Mesenchymal stem cell (in vitro differentiated cells and primary cell): ENCODE results near the gene KBTBD7.

ENCODE experiments used
- DNase-seq: peaks from one replicate; pipeline ENCODE4 v3.0.0-alpha.2; 2013
- H2AFZ ChIP-seq: one replicate; pipeline ENCODE4 v1.6.1; 2013; ENCODE audit warnings: low read depth, mild to moderate bottlenecking, control low read depth, inconsistent platforms, low read length, moderate library complexity
- H2AK5ac ChIP-seq: 2 replicates; pipeline ENCODE4 v1.6.1; 2013; ENCODE audit warnings: low read length, moderate library complexity, mild to moderate bottlenecking, inconsistent platforms; ENCODE audit not compliant: severe bottlenecking
- H2BK120ac ChIP-seq: one replicate; pipeline ENCODE4 v1.6.1; 2013; ENCODE audit warnings: low read depth, mild to moderate bottlenecking, inconsistent platforms, low read length, moderate library complexity
- H2BK12ac ChIP-seq, 2 experiments: one replicate each; pipeline ENCODE4 v1.6.1; 2013; ENCODE audit warnings: inconsistent platforms in 2 of 2, low read length in 2 of 2, mild to moderate bottlenecking in 2 of 2, moderate library complexity in 2 of 2, control low read depth in 1 of 2
- H2BK15ac ChIP-seq: one replicate; pipeline ENCODE4 v1.6.1; 2013; ENCODE audit warnings: mild to moderate bottlenecking, low read depth, inconsistent platforms; ENCODE audit not compliant: poor library complexity, severe bottlenecking
- H2BK5ac ChIP-seq: 2 replicates; pipeline ENCODE4 v1.6.1; 2013; ENCODE audit warnings: low read depth, mild to moderate bottlenecking, low read length, control low read depth, inconsistent platforms; ENCODE audit not compliant: poor library complexity, severe bottlenecking
- H3K14ac ChIP-seq, 2 experiments: one replicate each; pipeline ENCODE4 v1.6.1; 2013; ENCODE audit warnings: inconsistent platforms in 2 of 2, low read length in 2 of 2, control low read depth in 1 of 2, mild to moderate bottlenecking in 1 of 2, moderate library complexity in 1 of 2
- H3K18ac ChIP-seq, 2 experiments: one replicate each; pipeline ENCODE4 v1.6.1; 2013; ENCODE audit warnings: inconsistent platforms in 2 of 2, low read length in 2 of 2, control low read depth in 1 of 2, low read depth in 1 of 2, mild to moderate bottlenecking in 1 of 2
- H3K23ac ChIP-seq, 2 experiments: one replicate each; pipeline ENCODE4 v1.6.1; 2013; ENCODE audit warnings: inconsistent platforms in 2 of 2, low read length in 2 of 2, mild to moderate bottlenecking in 2 of 2, moderate library complexity in 2 of 2, control low read depth in 1 of 2
- H3K27ac ChIP-seq: 2 replicates; pipeline ENCODE4 v1.5.1; 2013; ENCODE audit warnings: mild to moderate bottlenecking, moderate library complexity, low read length, control low read depth, inconsistent platforms; ENCODE audit not compliant: poor library complexity, severe bottlenecking
- H3K27me3 ChIP-seq, 2 experiments: 2 replicates each; pipeline versions ENCODE4 v1.6.1 to v1.7.0; 2013; ENCODE audit warnings: low read length in 2 of 2, mild to moderate bottlenecking in 2 of 2, moderate library complexity in 2 of 2, control low read depth in 1 of 2, inconsistent platforms in 1 of 2; ENCODE audit not compliant: control insufficient read depth in 1 of 2, insufficient read depth in 1 of 2
- H3K36me3 ChIP-seq, 2 experiments: 2 replicates each; pipeline versions ENCODE4 v1.6.1 to v1.7.0; 2013; ENCODE audit warnings: low read length in 2 of 2, control low read depth in 1 of 2, inconsistent platforms in 1 of 2, low read depth in 1 of 2, mild to moderate bottlenecking in 1 of 2; ENCODE audit not compliant: insufficient read depth in 2 of 2, control insufficient read depth in 1 of 2
- H3K4ac ChIP-seq, 2 experiments: one replicate each; pipeline ENCODE4 v1.6.1; 2013; ENCODE audit warnings: inconsistent platforms in 2 of 2, low read length in 2 of 2, mild to moderate bottlenecking in 2 of 2, moderate library complexity in 2 of 2, control low read depth in 1 of 2, low read depth in 1 of 2
- H3K4me1 ChIP-seq: 2 replicates; pipeline ENCODE4 v1.6.1; 2013; ENCODE audit warnings: low read depth, low read length, control low read depth; ENCODE audit not compliant: control insufficient read depth, insufficient read depth
- H3K4me2 ChIP-seq: 2 replicates; pipeline ENCODE4 v1.6.1; 2013; ENCODE audit warnings: low read length, mild to moderate bottlenecking, inconsistent platforms; ENCODE audit not compliant: poor library complexity, severe bottlenecking
- H3K4me3 ChIP-seq, 2 experiments: 2 replicates each; pipeline versions ENCODE4 v1.5.1 to v1.7.0; 2013; ENCODE audit warnings: low read length in 2 of 2, mild to moderate bottlenecking in 2 of 2, control low read depth in 1 of 2, low read depth in 1 of 2; ENCODE audit not compliant: insufficient read depth in 1 of 2
- H3K79me1 ChIP-seq: replicated peaks from 2 replicates; pipeline ENCODE4 v1.6.1; 2013; ENCODE audit warnings: mild to moderate bottlenecking, control low read depth, low read length, inconsistent platforms; ENCODE audit not compliant: poor library complexity, severe bottlenecking
- H3K9ac ChIP-seq: 2 replicates; pipeline ENCODE4 v1.7.0; 2013; ENCODE audit warnings: mild to moderate bottlenecking, low read length, moderate library complexity
- H3K9me3 ChIP-seq: 2 replicates; pipeline ENCODE4 v1.7.0; 2013; ENCODE audit warnings: mild to moderate bottlenecking, low read length; ENCODE audit not compliant: control insufficient read depth
- H4K8ac ChIP-seq: one replicate; pipeline ENCODE4 v1.6.1; 2013; ENCODE audit warnings: inconsistent platforms, mild to moderate bottlenecking, low read length, moderate library complexity
- H4K91ac ChIP-seq: one replicate; pipeline ENCODE4 v1.6.1; 2013; ENCODE audit warnings: mild to moderate bottlenecking, low read length, inconsistent platforms
- WGBS: methylation state at CpG from one replicate; pipeline ENCODE4 v1.1.7; 2013; ENCODE audit warnings: mixed read lengths; 5-methylcytosine and 5-hydroxymethylcytosine counted together

Gene KBTBD7

GRCh38 chr13:41224113-41225110 lies 30.0 kb upstream of the KBTBD7 start:
- DNase-seq: peak; percentile 57
- Histone ChIP-seq H3K9me3 (no peaks in the 10 kb centered on the region), H3K79me1 (no peaks in the 10 kb centered on the region), H2AK5ac (peak overlapping the region; percentile 78), H3K4me2 (no peak overlapping the region), H4K91ac (no peak overlapping the region), H3K18ac (no peak overlapping the region), H3K4me3 (no peak overlapping the region), H3K14ac (no peak overlapping the region), H3K4ac (no peak overlapping the region), H4K8ac (no peak overlapping the region), H2BK120ac (no peak overlapping the region), H3K27me3 (no peaks in the 10 kb centered on the region), H3K9ac (peak overlapping the region; percentile 14), H3K27ac (peak overlapping the region; percentile 45), H2AFZ (no peak overlapping the region), H2BK15ac (no peak overlapping the region), H2BK5ac (no peak overlapping the region), H3K4me1 (peaks cover 7% of the 10 kb centered on the region), H3K23ac (no peak overlapping the region), H3K36me3 (peaks cover 0 to 27% of the 10 kb centered on the region in 2 experiments), H2BK12ac (no peak overlapping the region)
- 94% methylated on average over 5 of the region's 7 CpGs for WGBS

GRCh38 chr13:41222259-41222852 lies 28.0 kb upstream of the KBTBD7 start:
- H3K79me1 ChIP-seq: no peaks in the 10 kb centered on the region
- H3K23ac ChIP-seq: no peak overlapping the region
- no peak overlapping the region for H3K4me2 ChIP-seq
- H3K27me3 ChIP-seq: no peaks in the 10 kb centered on the region
- no peak overlapping the region for H3K4me3 ChIP-seq
- H3K9me3 ChIP-seq: no peaks in the 10 kb centered on the region
- H2BK12ac ChIP-seq: no peak overlapping the region
- no peak overlapping the region for H4K8ac ChIP-seq
- WGBS: 67% methylated on average over 4 of the region's 6 CpGs
- H3K9ac ChIP-seq: no peak overlapping the region
- no peak overlapping the region for H2BK5ac ChIP-seq
- H3K4ac ChIP-seq: peak overlapping the region in 1 of 2 experiments; percentile 11
- no peak overlapping the region for H3K27ac ChIP-seq
- peaks cover 7% of the 10 kb centered on the region for H3K4me1 ChIP-seq
- no peak overlapping the region for H3K18ac ChIP-seq
- peak overlapping the region; percentile 57 for H2BK15ac ChIP-seq
- no peak overlapping the region for H2AFZ ChIP-seq
- no peak overlapping the region for H4K91ac ChIP-seq
- DNase-seq: peak; percentile 63
- no peak overlapping the region for H2BK120ac ChIP-seq
- H3K36me3 ChIP-seq: peaks cover 0 to 17% of the 10 kb centered on the region in 2 experiments
- peak overlapping the region; percentile 96 for H2AK5ac ChIP-seq
- no peak overlapping the region for H3K14ac ChIP-seq

GRCh38 chr13:41220401-41220800 lies 26.0 kb upstream of the KBTBD7 start:
- no peak overlapping the region for H3K4ac ChIP-seq
- no peak overlapping the region for H2AK5ac ChIP-seq
- no peak overlapping the region for H2AFZ ChIP-seq
- H3K9ac ChIP-seq: no peak overlapping the region
- no peaks in the 10 kb centered on the region for H3K79me1 ChIP-seq
- no peak overlapping the region for H2BK5ac ChIP-seq
- no peak overlapping the region for H3K4me2 ChIP-seq
- no peak overlapping the region for H4K91ac ChIP-seq
- DNase-seq: no peak
- H2BK15ac ChIP-seq: no peak overlapping the region
- peaks cover 9% of the 10 kb centered on the region for H3K4me1 ChIP-seq
- H2BK120ac ChIP-seq: no peak overlapping the region
- H3K27me3 ChIP-seq: no peaks in the 10 kb centered on the region
- no peak overlapping the region for H4K8ac ChIP-seq
- no peak overlapping the region for H3K4me3 ChIP-seq
- H3K9me3 ChIP-seq: no peaks in the 10 kb centered on the region
- WGBS: 94% methylated on average over 2 of the region's 3 CpGs
- peak overlapping the region; percentile 58 for H3K27ac ChIP-seq
- H3K23ac ChIP-seq: no peak overlapping the region
- H3K14ac ChIP-seq: no peak overlapping the region
- H3K18ac ChIP-seq: no peak overlapping the region
- H3K36me3 ChIP-seq: peaks cover 0 to 12% of the 10 kb centered on the region in 2 experiments
- no peak overlapping the region for H2BK12ac ChIP-seq

- H2BK15ac ChIP-seq: no peak overlapping the region
- no peaks in the 10 kb centered on the region for H3K27me3 ChIP-seq
- H3K4me1 ChIP-seq: peaks cover 4% of the 10 kb centered on the region
- H4K8ac ChIP-seq: no peak overlapping the region
- DNase-seq: no peak
- no peak overlapping the region for H2BK12ac ChIP-seq
- no peak overlapping the region for H3K27ac ChIP-seq
- no peak overlapping the region for H2BK120ac ChIP-seq
- no peak overlapping the region for H3K4me3 ChIP-seq
- H3K23ac ChIP-seq: no peak overlapping the region
- H3K18ac ChIP-seq: no peak overlapping the region
- no peak overlapping the region for H3K4ac ChIP-seq
- no peak overlapping the region for H3K9ac ChIP-seq
- H3K79me1 ChIP-seq: no peaks in the 10 kb centered on the region
- no peak overlapping the region for H4K91ac ChIP-seq
- H3K36me3 ChIP-seq: peaks cover 7 to 11% of the 10 kb centered on the region in 2 experiments
- H3K9me3 ChIP-seq: peaks cover 2% of the 10 kb centered on the region
- H3K4me2 ChIP-seq: no peak overlapping the region
- no peak overlapping the region for H2BK5ac ChIP-seq
- H2AFZ ChIP-seq: no peak overlapping the region
- no peak overlapping the region for H2AK5ac ChIP-seq
- no peak overlapping the region for H3K14ac ChIP-seq
Observed at GRCh38 chr13:41216160-41216559, 21.8 kb upstream of the KBTBD7 start.
